SKM-1 treated with dmso at 0.1 percent for 144 hours (cell line): Measurements from ENCODE around the gene LDHD.

Experiments
- DNase-seq: peaks from one replicate; lab custom pipeline; 2025; ENCODE audit not compliant: unreplicated experiment; lab: John Stamatoyannopoulos, UW

Gene LDHD

GRCh38 chr16:75064403-75065148, 52.0 kb downstream of the LDHD start:
- DNase-seq = peak; percentile 78

GRCh38 chr16:75063549-75064088, 53.0 kb downstream of the LDHD start:
- no peak for DNase-seq

GRCh38 chr16:75062976-75063346, 53.6 kb downstream of the LDHD start:
- no peak for DNase-seq

GRCh38 chr16:75062135-75062975, 54.2 kb downstream of the LDHD start:
- no peak for DNase-seq
